H9 (cell line): ENCODE measurements around the gene LONP2. TPM values are rescaled to one million over a fixed set of nuclear protein-coding genes. Genes with fewer than 3 reads are reported as not detected.
A peak's percentile ranks its signal among the peaks of the same experiment; 100 is the strongest.

Experiments
- DNase-seq: peaks from one replicate; pipeline ENCODE4 v3.0.0-alpha.2; 2017
- H2AFZ ChIP-seq: one replicate; pipeline ENCODE4 v1.6.1; 2013; ENCODE audit warnings: mild to moderate bottlenecking, low read length, control low read depth, moderate library complexity
- H2AK5ac ChIP-seq: 2 replicates; pipeline ENCODE4 v1.6.1; 2013; ENCODE audit warnings: low read length, control low read depth, mixed read lengths; ENCODE audit not compliant: insufficient read length
- H2BK120ac ChIP-seq: one replicate; pipeline ENCODE4 v1.6.1; 2013; ENCODE audit warnings: low read depth, mild to moderate bottlenecking, low read length, control low read depth, inconsistent platforms; ENCODE audit not compliant: poor library complexity, severe bottlenecking
- H2BK12ac ChIP-seq: 2 replicates; pipeline ENCODE4 v1.6.1; 2013; ENCODE audit warnings: low read length, control low read depth, mixed read lengths, low read depth; ENCODE audit not compliant: insufficient read length
- H2BK15ac ChIP-seq: 2 replicates; pipeline ENCODE4 v1.6.1; 2013; ENCODE audit warnings: low read depth, low read length, control low read depth
- H2BK20ac ChIP-seq: one replicate; pipeline ENCODE4 v1.6.1; 2013; ENCODE audit warnings: low read depth, mild to moderate bottlenecking, low read length, control low read depth, inconsistent platforms; ENCODE audit not compliant: poor library complexity, severe bottlenecking
- H2BK5ac ChIP-seq: 2 replicates; pipeline ENCODE4 v1.6.1; 2013; ENCODE audit warnings: low read length, control low read depth, mixed read lengths; ENCODE audit not compliant: insufficient read length
- H3K14ac ChIP-seq: 2 replicates; pipeline ENCODE4 v1.6.1; 2013; ENCODE audit warnings: low read length, control low read depth; ENCODE audit not compliant: insufficient read depth
- H3K18ac ChIP-seq: 2 replicates; pipeline ENCODE4 v1.6.1; 2013; ENCODE audit warnings: low read depth, mild to moderate bottlenecking, mixed read lengths, low read length, control low read depth; ENCODE audit not compliant: insufficient read length
- H3K23ac ChIP-seq: 2 replicates; pipeline ENCODE4 v1.6.1; 2013; ENCODE audit warnings: low read length, control low read depth, mixed read lengths, low read depth; ENCODE audit not compliant: insufficient read length
- H3K23me2 ChIP-seq: 2 replicates; pipeline ENCODE4 v1.6.1; 2013; ENCODE audit warnings: low read depth, mild to moderate bottlenecking, mixed read lengths, low read length, control low read depth; ENCODE audit not compliant: insufficient read length, poor library complexity, severe bottlenecking
- H3K27ac ChIP-seq: 2 replicates; pipeline ENCODE4 v1.5.1; 2013; ENCODE audit warnings: low read length, control low read depth, mixed read lengths, low read depth; ENCODE audit not compliant: insufficient read length
- H3K27me3 ChIP-seq: 2 replicates; pipeline ENCODE4 v1.6.1; 2013; ENCODE audit warnings: low read length, control low read depth, inconsistent platforms; ENCODE audit not compliant: insufficient read depth
- H3K4ac ChIP-seq: 2 replicates; pipeline ENCODE4 v1.6.1; 2013; ENCODE audit warnings: low read depth, mild to moderate bottlenecking, control low read depth, inconsistent platforms, low read length, moderate library complexity
- H3K4me1 ChIP-seq: 2 replicates; pipeline ENCODE4 v1.6.1; 2013; ENCODE audit warnings: low read length, control low read depth, inconsistent platforms; ENCODE audit not compliant: insufficient read depth
- H3K4me2 ChIP-seq: 2 replicates; pipeline ENCODE4 v1.6.1; 2013; ENCODE audit warnings: low read length, control low read depth, mixed read lengths; ENCODE audit not compliant: insufficient read length, insufficient read depth
- H3K56ac ChIP-seq: 2 replicates; pipeline ENCODE4 v1.6.1; 2013; ENCODE audit warnings: low read depth, mild to moderate bottlenecking, mixed read lengths, low read length, control low read depth; ENCODE audit not compliant: insufficient read length
- H3K79me1 ChIP-seq: 2 replicates; pipeline ENCODE4 v1.6.1; 2013; ENCODE audit warnings: low read depth, mild to moderate bottlenecking, moderate library complexity, low read length, control low read depth, inconsistent platforms; ENCODE audit not compliant: insufficient read depth, poor library complexity, severe bottlenecking
- H3K79me2 ChIP-seq: 2 replicates; pipeline ENCODE4 v1.6.1; 2013; ENCODE audit warnings: low read length, control low read depth, inconsistent platforms; ENCODE audit not compliant: insufficient read depth
- H3K9ac ChIP-seq: 2 replicates; pipeline ENCODE4 v1.6.1; 2013; ENCODE audit warnings: low read length, control low read depth, mixed read lengths; ENCODE audit not compliant: insufficient read length; ENCODE audit errors: extremely low read depth
- H3K9me3 ChIP-seq: one replicate; pipeline ENCODE4 v1.6.1; 2013; ENCODE audit warnings: low read depth, low read length, inconsistent platforms; ENCODE audit not compliant: control insufficient read depth
- H3T11ph ChIP-seq: one replicate; pipeline ENCODE4 v1.6.1; 2013; ENCODE audit warnings: mild to moderate bottlenecking, low read length, control low read depth, inconsistent platforms
- H4K20me1 ChIP-seq: one replicate; pipeline ENCODE4 v1.6.1; 2013; ENCODE audit not compliant: control insufficient read depth, insufficient read length, insufficient read depth
- H4K5ac ChIP-seq: 2 replicates; pipeline ENCODE4 v1.6.1; 2013; ENCODE audit warnings: low read depth, mild to moderate bottlenecking, mixed read lengths, low read length, control low read depth; ENCODE audit not compliant: insufficient read length
- H4K8ac ChIP-seq: replicated peaks from 2 replicates; pipeline ENCODE4 v1.6.1; 2013; ENCODE audit warnings: low read length, control low read depth, mixed read lengths, low read depth; ENCODE audit not compliant: insufficient read length
- H4K91ac ChIP-seq: 2 replicates; pipeline ENCODE4 v1.6.1; 2013; ENCODE audit warnings: low read depth, mild to moderate bottlenecking, moderate library complexity, mixed read lengths, low read length, control low read depth; ENCODE audit not compliant: insufficient read length
- H3K27ac Mint-ChIP-seq, 3 experiments: 2 replicates in 2 of 3; 3 replicates in 1 of 3; pipeline ENCODE4 v1.8.0; 2020 to 2021; ENCODE audit warnings: mixed read lengths in 3 of 3, mild to moderate bottlenecking in 1 of 3, moderate library complexity in 1 of 3
- H3K27me3 Mint-ChIP-seq: 2 replicates; pipeline ENCODE4 v1.8.0; 2021; ENCODE audit warnings: low read depth, mild to moderate bottlenecking, moderate library complexity, mixed read lengths
- H3K36me3 Mint-ChIP-seq, 3 experiments: 2 replicates in 2 of 3; 3 replicates in 1 of 3; pipeline ENCODE4 v1.8.0; 2020 to 2021; ENCODE audit warnings: low read depth in 3 of 3, mixed read lengths in 3 of 3; ENCODE audit not compliant: insufficient read depth in 1 of 3
- H3K4me1 Mint-ChIP-seq, 2 experiments: 2 replicates each; pipeline ENCODE4 v1.8.0; 2020; ENCODE audit warnings: mixed read lengths in 2 of 2
- H3K4me3 Mint-ChIP-seq, 2 experiments: 2 replicates in 1 of 2; 3 replicates in 1 of 2; pipeline ENCODE4 v1.8.0; 2020 to 2021; ENCODE audit warnings: mild to moderate bottlenecking in 2 of 2, mixed read lengths in 2 of 2, moderate library complexity in 1 of 2
- H3K9me3 Mint-ChIP-seq, 2 experiments: 2 replicates in 1 of 2; 3 replicates in 1 of 2; pipeline ENCODE4 v1.8.0; 2020; ENCODE audit warnings: mild to moderate bottlenecking in 2 of 2, mixed read lengths in 2 of 2, moderate library complexity in 1 of 2
- CTCF ChIP-seq: fragments of 200-600 bp; sonication (generic); conservative IDR thresholded peaks from 3 replicates; pipeline ENCODE4 v1.8.0; 2021; ENCODE audit warnings: antibody characterized with exemption, mild to moderate bottlenecking
- WGBS: extraction: QIAGEN DNeasy Blood & Tissue Kit; methylation state at CpG from one replicate; pipeline ENCODE4 v1.1.7; 2013; ENCODE audit warnings: missing lambda C conversion rate, low lambda C conversion rate, mixed read lengths; ENCODE audit not compliant: insufficient read length; ENCODE audit errors: extremely low coverage; 5-methylcytosine and 5-hydroxymethylcytosine counted together
- total RNA-seq: library from RNA; stranded (reverse); gene quantifications from 2 replicates; pipeline ENCODE4 v1.2.1, GENCODE V29; 2021

Gene LONP2
- total RNA-seq, 1 experiment from 2014 or later, result 27.8 TPM

- H3K27ac Mint-ChIP-seq, result peak overlapping the region in 1 of 3 experiments; percentile 3; a peak in 1 of 7 replicates
- H2BK120ac ChIP-seq, result no peak overlapping the region
- H3K4me3 Mint-ChIP-seq, result no peak overlapping the region
- H2BK5ac ChIP-seq, result no peak overlapping the region
- no peaks in the 10 kb centered on the region for H3K23me2 ChIP-seq
- H2AK5ac ChIP-seq, result no peak overlapping the region
- H4K91ac ChIP-seq, result no peak overlapping the region
- H3K18ac ChIP-seq, result no peak overlapping the region
- no peak overlapping the region for H4K8ac ChIP-seq
- no peak overlapping the region for H3K23ac ChIP-seq
- no peak for DNase-seq
- H3T11ph ChIP-seq, result no peak overlapping the region
- no peak overlapping the region for H3K4me2 ChIP-seq
- H2BK20ac ChIP-seq, result no peak overlapping the region
- no peaks in the 10 kb centered on the region for H4K20me1 ChIP-seq
- H2AFZ ChIP-seq, result no peak overlapping the region
- no peak for TF ChIP-seq CTCF
- H3K9ac ChIP-seq, result no peak overlapping the region
- peaks cover 9% of the 10 kb centered on the region for H3K9me3 ChIP-seq
- no peaks in the 10 kb centered on the region for H3K79me1 ChIP-seq
- H3K36me3 Mint-ChIP-seq, result peaks cover 24 to 31% (median 26%) of the 10 kb centered on the region in 3 experiments
- no peaks in the 10 kb centered on the region for H3K27me3 ChIP-seq
- H3K79me2 ChIP-seq, result no peaks in the 10 kb centered on the region
- H3K14ac ChIP-seq, result no peak overlapping the region
- H3K4me1 Mint-ChIP-seq, result peaks cover 14 to 18% of the 10 kb centered on the region in 2 experiments
- no peaks in the 10 kb centered on the region for H3K4me1 ChIP-seq
- no peak overlapping the region for H3K56ac ChIP-seq
- no peak overlapping the region for H4K5ac ChIP-seq
- H3K4ac ChIP-seq, result no peak overlapping the region
- WGBS, result no CpG with 5 or more reads among the region's 4 CpGs
- no peaks in the 10 kb centered on the region for H3K27me3 Mint-ChIP-seq
- no peak overlapping the region for H3K27ac ChIP-seq
- no peak overlapping the region for H2BK12ac ChIP-seq
- H3K9me3 Mint-ChIP-seq, result peaks cover 15 to 16% of the 10 kb centered on the region in 2 experiments
- H2BK15ac ChIP-seq, result no peak overlapping the region
Measured at GRCh38 chr16:48284772-48285409, 40.8 kb downstream of the LONP2 start.
